Activated CD4-positive, alpha-beta T cell treated with anti-CD3 and anti-CD28 coated beads, Interleukin-2, amount 10 ng/mL, durations not matched to agents 24 days and 14 days (primary cell): ENCODE results near the gene CBX4. TPM values are rescaled to one million over a fixed set of nuclear protein-coding genes. Genes with fewer than 3 reads are reported as not detected.

Experiments
- DNase-seq: peaks from one replicate; pipeline ENCODE4 v3.0.0; 2022
- H3K27ac Mint-ChIP-seq: one replicate; pipeline ENCODE4 v1.8.0; 2022; ENCODE audit warnings: mild to moderate bottlenecking, mixed read lengths
- H3K27me3 Mint-ChIP-seq: one replicate; pipeline ENCODE4 v1.8.0; 2022; ENCODE audit warnings: mixed read lengths
- H3K36me3 Mint-ChIP-seq: one replicate; pipeline ENCODE4 v1.8.0; 2022; ENCODE audit warnings: low read depth, mild to moderate bottlenecking, mixed read lengths
- H3K4me1 Mint-ChIP-seq: one replicate; pipeline ENCODE4 v1.8.0; 2021; ENCODE audit warnings: mixed read lengths
- H3K4me3 Mint-ChIP-seq: one replicate; pipeline ENCODE4 v1.8.0; 2022; ENCODE audit warnings: mild to moderate bottlenecking, moderate library complexity, mixed read lengths
- H3K9me3 Mint-ChIP-seq: one replicate; pipeline ENCODE4 v1.8.0; 2021; ENCODE audit warnings: mixed read lengths
- intact Hi-C: fragments of 100-400 bp; cut with micrococcal nuclease; formaldehyde crosslinking; loops from one replicate; pipeline ENCODE4 v1.15.1; 2023
- total RNA-seq: library from RNA; stranded (reverse); gene quantifications from 2 replicates; pipeline ENCODE4 v1.2.3, GENCODE V29; 2022

CBX4 gene
- total RNA-seq, 1 donor from 2014 or later, result 19.4 TPM

- Mint-ChIP-seq H3K27me3 (peaks cover 46% of the 10 kb centered on the region), H3K36me3 (no peaks in the 10 kb centered on the region), H3K4me1 (no peaks in the 10 kb centered on the region), H3K9me3 (no peaks in the 10 kb centered on the region), H3K4me3 (no peak overlapping the region), H3K27ac (no peak overlapping the region)
- intact Hi-C loops, result no loop called here
- DNase-seq, result no peak
Measured at GRCh38 chr17:79786930-79787643, 52.2 kb downstream of the CBX4 start.

DNA sequence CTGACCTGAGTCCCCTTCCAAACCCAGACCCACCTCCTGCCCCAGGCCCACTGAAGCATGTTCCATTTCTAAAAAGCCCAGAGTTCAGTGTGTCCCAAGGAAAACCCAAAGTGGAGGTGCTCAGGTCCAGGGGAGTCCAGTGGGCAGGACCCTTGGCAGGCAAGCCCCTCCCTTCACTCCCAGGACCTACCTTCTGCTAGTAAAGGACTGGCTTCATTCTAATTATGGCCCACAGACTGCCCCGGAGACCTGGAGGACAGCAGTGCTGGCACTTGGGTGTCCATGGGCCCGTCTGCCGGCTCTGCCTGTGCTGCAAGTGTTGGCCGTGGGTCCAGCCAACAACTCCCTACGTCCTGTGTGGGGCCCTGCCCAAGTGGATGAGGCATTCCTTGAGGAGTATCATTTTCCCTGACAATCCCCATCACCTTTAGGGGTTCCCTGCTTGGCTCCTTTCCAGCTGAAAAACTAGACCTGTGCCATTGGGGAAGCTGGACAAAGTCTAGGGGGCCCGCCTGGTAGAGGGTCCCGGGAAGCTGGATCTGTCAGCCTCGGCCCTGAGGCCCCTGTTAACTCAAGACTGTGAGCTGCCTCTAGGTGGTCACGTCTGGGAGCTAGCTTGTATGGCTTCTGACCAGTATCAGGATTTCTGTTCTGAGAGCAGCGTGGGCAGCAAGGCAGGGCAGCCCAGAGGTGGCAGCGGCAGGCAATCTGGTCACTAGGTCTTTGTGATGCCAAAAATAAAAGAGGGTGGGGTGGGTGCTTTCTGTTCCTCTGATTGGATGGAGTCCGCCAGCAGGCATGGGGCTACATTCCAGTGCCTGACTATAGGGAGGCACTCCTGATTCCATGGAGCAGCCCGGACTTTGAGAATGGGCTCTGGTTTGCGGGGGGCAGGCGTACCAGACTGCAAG is 53.1 kb downstream of the CBX4 start:
- H3K4me3 Mint-ChIP-seq, result no peak overlapping the region
- H3K9me3 Mint-ChIP-seq, result no peaks in the 10 kb centered on the region
- H3K36me3 Mint-ChIP-seq, result no peaks in the 10 kb centered on the region

DNA sequence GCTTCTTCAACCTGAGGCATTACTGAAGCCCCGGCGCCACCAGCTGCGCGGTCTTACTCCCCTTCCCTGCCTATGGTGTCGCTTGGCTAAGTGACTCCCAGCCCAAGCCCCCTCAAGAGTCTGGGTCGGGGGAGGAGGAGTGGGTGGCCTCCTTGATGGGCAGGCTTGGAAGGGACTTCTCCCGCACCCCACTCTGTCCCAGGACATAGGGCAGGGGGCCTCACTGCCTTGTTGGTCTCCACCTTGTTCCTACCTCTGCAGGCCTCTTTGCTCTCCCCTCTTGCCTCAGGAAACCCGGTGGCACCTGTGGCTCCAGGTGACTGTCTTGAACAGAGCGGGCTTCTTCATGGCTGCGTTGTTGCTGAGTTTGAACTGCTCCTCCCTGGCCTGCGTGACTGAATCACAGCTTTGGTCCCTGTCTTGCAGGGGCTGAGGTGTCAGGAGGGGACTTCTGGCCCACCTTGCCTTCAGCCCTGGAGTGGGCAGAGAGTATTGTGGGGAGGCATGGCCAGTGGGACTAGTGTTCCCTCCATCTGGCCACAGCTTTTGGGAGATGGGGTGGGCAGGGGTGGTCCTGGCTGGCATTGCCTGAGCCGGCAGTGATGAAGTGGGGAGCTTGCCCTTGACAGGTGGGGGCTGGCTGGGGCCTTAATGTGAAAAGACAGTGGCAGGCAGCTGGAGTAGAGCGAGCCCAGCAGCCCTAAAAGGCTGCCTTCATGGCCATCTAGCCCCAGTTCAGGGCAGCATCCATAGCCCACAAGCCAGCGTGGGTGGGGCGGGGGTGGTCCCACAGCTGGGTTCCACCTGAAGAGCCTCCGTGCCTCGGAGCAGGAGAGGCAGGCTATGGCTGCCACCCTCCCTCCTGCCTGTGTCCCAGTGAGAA is 54.0 kb downstream of the CBX4 start:
- no peaks in the 10 kb centered on the region for H3K9me3 Mint-ChIP-seq
- intact Hi-C loops, result no loop called here
- DNase-seq, result no peak
- H3K27me3 Mint-ChIP-seq, result peaks cover 41% of the 10 kb centered on the region
- no peak overlapping the region for H3K4me3 Mint-ChIP-seq
- no peak overlapping the region for H3K27ac Mint-ChIP-seq
- peaks cover 2% of the 10 kb centered on the region for H3K4me1 Mint-ChIP-seq
- peaks cover 1% of the 10 kb centered on the region for H3K36me3 Mint-ChIP-seq

More for the DNA sequence above, 53.1 kb downstream of the CBX4 start:
- H3K4me1 Mint-ChIP-seq, result peaks cover 2% of the 10 kb centered on the region
- no peak overlapping the region for H3K27ac Mint-ChIP-seq
- H3K27me3 Mint-ChIP-seq, result peaks cover 42% of the 10 kb centered on the region
- DNase-seq, result no peak
- intact Hi-C loops, result no loop called here

DNA sequence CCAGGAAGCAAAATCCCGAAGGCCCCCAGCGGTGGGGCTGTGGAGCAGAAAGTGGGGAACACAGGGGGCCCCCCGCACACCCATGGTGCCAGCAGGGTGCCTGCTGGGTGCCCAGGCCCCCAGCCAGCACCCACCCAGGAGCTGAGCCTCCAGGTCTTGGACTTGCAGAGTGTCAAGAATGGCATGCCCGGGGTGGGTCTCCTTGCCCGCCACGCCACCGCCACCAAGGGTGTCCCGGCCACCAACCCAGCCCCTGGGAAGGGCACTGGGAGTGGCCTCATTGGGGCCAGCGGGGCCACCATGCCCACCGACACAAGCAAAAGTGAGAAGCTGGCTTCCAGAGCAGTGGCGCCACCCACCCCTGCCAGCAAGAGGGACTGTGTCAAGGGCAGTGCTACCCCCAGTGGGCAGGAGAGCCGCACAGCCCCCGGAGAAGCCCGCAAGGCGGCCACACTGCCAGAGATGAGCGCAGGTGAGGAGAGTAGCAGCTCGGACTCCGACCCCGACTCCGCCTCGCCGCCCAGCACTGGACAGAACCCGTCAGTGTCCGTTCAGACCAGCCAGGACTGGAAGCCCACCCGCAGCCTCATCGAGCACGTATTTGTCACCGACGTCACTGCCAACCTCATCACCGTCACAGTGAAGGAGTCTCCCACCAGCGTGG is 54.8 kb downstream of the CBX4 start:
- H3K4me3 Mint-ChIP-seq, result no peak overlapping the region
- no peaks in the 10 kb centered on the region for H3K9me3 Mint-ChIP-seq
- no peak overlapping the region for H3K27ac Mint-ChIP-seq
- intact Hi-C loops, result no loop called here
- H3K27me3 Mint-ChIP-seq, result peaks cover 46% of the 10 kb centered on the region
- H3K36me3 Mint-ChIP-seq, result peaks cover 1% of the 10 kb centered on the region
- peaks cover 2% of the 10 kb centered on the region for H3K4me1 Mint-ChIP-seq
- DNase-seq, result no peak

DNA sequence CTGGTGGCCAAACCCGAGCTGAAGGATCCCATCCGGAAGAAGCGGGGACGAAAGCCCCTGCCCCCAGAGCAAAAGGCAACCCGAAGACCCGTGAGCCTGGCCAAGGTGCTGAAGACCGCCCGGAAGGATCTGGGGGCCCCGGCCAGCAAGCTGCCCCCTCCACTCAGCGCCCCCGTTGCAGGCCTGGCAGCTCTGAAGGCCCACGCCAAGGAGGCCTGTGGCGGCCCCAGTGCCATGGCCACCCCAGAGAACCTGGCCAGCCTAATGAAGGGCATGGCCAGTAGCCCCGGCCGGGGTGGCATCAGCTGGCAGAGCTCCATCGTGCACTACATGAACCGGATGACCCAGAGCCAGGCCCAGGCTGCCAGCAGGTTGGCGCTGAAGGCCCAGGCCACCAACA is 55.3 kb downstream of the CBX4 start:
- no peaks in the 10 kb centered on the region for H3K9me3 Mint-ChIP-seq
- intact Hi-C loops, result no loop called here
- no peak overlapping the region for H3K4me3 Mint-ChIP-seq
- H3K4me1 Mint-ChIP-seq, result peaks cover 4% of the 10 kb centered on the region
- H3K36me3 Mint-ChIP-seq, result peaks cover 1% of the 10 kb centered on the region
- no peak for DNase-seq
- H3K27ac Mint-ChIP-seq, result no peak overlapping the region
- peaks cover 45% of the 10 kb centered on the region for H3K27me3 Mint-ChIP-seq

Other genes starting within 250 kb of the CBX4 start
- not detected in 2 replicates for gene RBFOX3, start 228.4 kb downstream of the CBX4 start, total RNA-seq
- 0.09 TPM in 1 of 2 replicates, not detected in the other for gene ENPP7, start 108.5 kb downstream of the CBX4 start, total RNA-seq
- 7.5 and 8.2 TPM in 2 replicates for gene CBX2, start 61.3 kb downstream of the CBX4 start, total RNA-seq
- gene CBX8, start 42.4 kb downstream of the CBX4 start, total RNA-seq, result 9.4 TPM in 2 replicates
- 1.4 and 1.9 TPM in 2 replicates for gene TBC1D16, start 196.4 kb upstream of the CBX4 start, total RNA-seq
- 0.37 and 0.54 TPM in 2 replicates for gene CCDC40, start 197.2 kb upstream of the CBX4 start, total RNA-seq